ENCODE data around the gene SDK1.

The SDK1 gene

GRCh38 chr7:3297105-3297819, 3.8 kb upstream of the SDK1 start:
- no peak for TF ChIP-seq ZNF140 (tag by site-specific recombination; IDR thresholded peaks at IDR 0.05)
- TF ChIP-seq PRDM4 (tag by site-specific recombination; IDR thresholded peaks at IDR 0.05) = no peak
- no peak for TF ChIP-seq ZNF350 (tag by site-specific recombination; IDR thresholded peaks at IDR 0.05)
- TF ChIP-seq ZNF658 (tag by site-specific recombination; IDR thresholded peaks at IDR 0.05) = no peak
- no peak for TF ChIP-seq ZNF23 (tag by site-specific recombination; IDR thresholded peaks at IDR 0.05; ENCODE audit: borderline replicate concordance)
- TF ChIP-seq ZNF416 (tag by site-specific recombination; IDR thresholded peaks at IDR 0.05) = no peak
- TF ChIP-seq MZF1 (tag by site-specific recombination; IDR thresholded peaks at IDR 0.05; ENCODE audit: borderline replicate concordance) = no peak
- TF ChIP-seq ZNF513 (tag by site-specific recombination; IDR thresholded peaks at IDR 0.05) = peak; percentile 95
- H3K4me3 ChIP-seq (ENCODE audit: low read depth, low read length) = no peak overlapping the region
- POLR2A ChIA-PET = no interaction called here
- CTCF ChIA-PET = no interaction called here
- no peaks in the 10 kb centered on the region for H3K36me3 ChIP-seq (ENCODE audit: control insufficient read depth in 2 of 2, insufficient read depth in 1 of 2, low read length in 2 of 2)
- no peaks in the 10 kb centered on the region for H3K9me3 ChIP-seq (ENCODE audit: control insufficient read depth, insufficient read depth, low read depth, low read length)
- peaks cover 3% of the 10 kb centered on the region; the same call in 1 of the 2 replicates for H3K4me1 ChIP-seq (ENCODE audit: control insufficient read depth, insufficient read depth, low read length)
- H3K27ac ChIP-seq (ENCODE audit: extremely low read depth, low read depth, low read length) = no peak overlapping the region

- Histone ChIP-seq H3K9me3 (ENCODE audit: control insufficient read depth, insufficient read depth, low read depth, low read length) (no peaks in the 10 kb centered on the region), H3K36me3 (ENCODE audit: control insufficient read depth in 2 of 2, insufficient read depth in 1 of 2, low read length in 2 of 2) (no peaks in the 10 kb centered on the region), H3K4me1 (ENCODE audit: control insufficient read depth, insufficient read depth, low read length) (peaks cover 4% of the 10 kb centered on the region; the same call in 1 of the 2 replicates), H3K27ac (ENCODE audit: extremely low read depth, low read depth, low read length) (peak overlapping the region; percentile 55; the same call in 1 of the 2 replicates), H3K4me3 (ENCODE audit: low read depth, low read length) (peak overlapping the region; percentile 55)
- CTCF ChIA-PET = interaction anchor here (0.5 to 1.2 kb wide), 4 partner anchors 8 to 403 kb away, joined by 3 read pairs; no protein-coding TSS in a partner anchor
- POLR2A ChIA-PET = interaction anchor here (0.6 to 0.7 kb wide), 2 partner anchors 510 to 1362 kb away, joined by 6 to 8 read pairs; no protein-coding TSS in a partner anchor
- TF ChIP-seq ZIC2 (tag by site-specific recombination; IDR thresholded peaks at IDR 0.05) = peak; percentile 62
- TF ChIP-seq ZBTB20 (tag by site-specific recombination; IDR thresholded peaks at IDR 0.05) = peak; percentile 35; the same call in 1 of the 2 replicates
- peak; percentile 36; the same call in 1 of the 2 replicates for TF ChIP-seq ZBTB21 (tag by site-specific recombination; IDR thresholded peaks at IDR 0.05)
- no peak for TF ChIP-seq ZNF791 (tag by site-specific recombination; IDR thresholded peaks at IDR 0.05)
- TF ChIP-seq ZNF266 (tag by site-specific recombination; IDR thresholded peaks at IDR 0.05; ENCODE audit: low read depth) = no peak
- peak; percentile 60; the same call in 1 of the 2 replicates for TF ChIP-seq SP7 (tag by site-specific recombination; IDR thresholded peaks at IDR 0.05)
- no peak for TF ChIP-seq ZNF529 (tag by site-specific recombination; IDR thresholded peaks at IDR 0.05; ENCODE audit: insufficient replicate concordance)
- TF ChIP-seq ZNF747 (tag by site-specific recombination; IDR thresholded peaks at IDR 0.05) = no peak
- no peak for TF ChIP-seq ZNF776 (tag by site-specific recombination; IDR thresholded peaks at IDR 0.05; ENCODE audit: borderline replicate concordance)
- 0 out of 2 replicates have a peak, but pooled peaks have one; percentile 13 for TF ChIP-seq WT1 (tag by site-specific recombination; IDR thresholded peaks at IDR 0.05)
- peak; percentile 70 for TF ChIP-seq SP3 (tag by site-specific recombination; IDR thresholded peaks at IDR 0.05)
- TF ChIP-seq ZNF596 (tag by site-specific recombination; IDR thresholded peaks at IDR 0.05) = no peak
- TF ChIP-seq ZFHX2 (tag by site-specific recombination; conservative IDR thresholded peaks at IDR 0.05) = peak; percentile 81
- TF ChIP-seq GLIS2 (tag by site-specific recombination; IDR thresholded peaks at IDR 0.05) = peak; percentile 68
- peak; percentile 79 for TF ChIP-seq EGR2 (tag by site-specific recombination; IDR thresholded peaks at IDR 0.05; ENCODE audit: low read depth)
- TF ChIP-seq ZNF112 (tag by site-specific recombination; IDR thresholded peaks at IDR 0.05) = no peak
- 0 out of 2 replicates have a peak, but pooled peaks have one; percentile 9 for TF ChIP-seq KLF16 (tag by site-specific recombination; IDR thresholded peaks at IDR 0.05)
- peak; percentile 82 for TF ChIP-seq KLF1 (tag by site-specific recombination; IDR thresholded peaks at IDR 0.05)
- peak; percentile 77 for TF ChIP-seq GLIS1 (tag by site-specific recombination; IDR thresholded peaks at IDR 0.05)
- TF ChIP-seq KLF17 (tag by site-specific recombination; IDR thresholded peaks at IDR 0.05) = peak; percentile 47; the same call in 1 of the 2 replicates
- no peak for TF ChIP-seq ZNF394 (tag by site-specific recombination; IDR thresholded peaks at IDR 0.05; ENCODE audit: borderline replicate concordance)
- peak; percentile 40; the same call in 1 of the 2 replicates for TF ChIP-seq SP2 (tag by site-specific recombination; IDR thresholded peaks at IDR 0.05)
- TF ChIP-seq ZNF629 (tag by site-specific recombination; IDR thresholded peaks at IDR 0.05) = peak; percentile 62
- no peak for TF ChIP-seq ZNF510 (tag by site-specific recombination; IDR thresholded peaks at IDR 0.05; ENCODE audit: insufficient replicate concordance)
Measured at GRCh38 chr7:3300221-3300650, 816 bp upstream of the SDK1 start.

Measured in HEK293 (cell line).